DND-41 (cell line): ENCODE data around the gene NAT10.

Experiments used
- ATAC-seq: fragments of 200-7000 bp; cut with Tn5 transposase; 3 replicates; pipeline ENCODE4 v1.9.1; 2021; ENCODE audit warnings: low read depth; ENCODE audit not compliant: insufficient read depth
- DNase-seq: peaks from one replicate; pipeline ENCODE4 v3.0.0-alpha.2; 2020
- H2AFZ ChIP-seq: 2 replicates; pipeline ENCODE4 v1.6.0; 2012; ENCODE audit warnings: low read depth, low read length
- H3K27ac ChIP-seq: 2 replicates; pipeline ENCODE4 v1.5.1; 2012; ENCODE audit warnings: low read length, inconsistent platforms
- H3K27me3 ChIP-seq: fragments of 200-600 bp; sonication (generic); 2 replicates; pipeline ENCODE4 v1.6.0; 2012; ENCODE audit warnings: low read length, mild to moderate bottlenecking, inconsistent platforms; ENCODE audit not compliant: insufficient read depth, poor library complexity
- H3K36me3 ChIP-seq: 2 replicates; pipeline ENCODE4 v1.5.1; 2012; ENCODE audit warnings: low read length, inconsistent platforms; ENCODE audit not compliant: insufficient read depth
- H3K4me1 ChIP-seq: 2 replicates; pipeline ENCODE4 v1.5.1; 2012; ENCODE audit warnings: mild to moderate bottlenecking, low read length; ENCODE audit not compliant: insufficient read depth
- H3K4me2 ChIP-seq: 2 replicates; pipeline ENCODE4 v1.6.0; 2012; ENCODE audit warnings: mild to moderate bottlenecking, moderate library complexity, low read length, inconsistent platforms; ENCODE audit not compliant: insufficient read depth
- H3K4me3 ChIP-seq, 2 experiments: fragments of 200-600 bp in 1 of 2; shearing (Covaris generic) in 1 of 2; 2 replicates each; pipeline ENCODE4 v1.5.1; 2012 to 2016; ENCODE audit warnings: inconsistent platforms in 2 of 2, low read length in 2 of 2, mild to moderate bottlenecking in 2 of 2, low read depth in 1 of 2, moderate library complexity in 1 of 2
- H3K79me2 ChIP-seq: 2 replicates; pipeline ENCODE4 v1.6.0; 2012; ENCODE audit warnings: low read length, inconsistent platforms; ENCODE audit not compliant: insufficient read depth
- H3K9ac ChIP-seq: 2 replicates; pipeline ENCODE4 v1.6.0; 2012; ENCODE audit warnings: low read depth, mild to moderate bottlenecking, inconsistent platforms, low read length, moderate library complexity
- H3K9me3 ChIP-seq: 2 replicates; pipeline ENCODE4 v1.5.1; 2012; ENCODE audit warnings: low read length, moderate library complexity, mild to moderate bottlenecking, inconsistent platforms; ENCODE audit not compliant: insufficient read depth, severe bottlenecking
- H4K20me1 ChIP-seq: 2 replicates; pipeline ENCODE4 v1.6.0; 2012; ENCODE audit warnings: low read length; ENCODE audit not compliant: insufficient read depth
- CTCF ChIP-seq: IDR thresholded peaks from 2 replicates; pipeline ENCODE4 v1.5.1; 2012; ENCODE audit warnings: borderline replicate concordance, low read length, moderate library complexity, mild to moderate bottlenecking; ENCODE audit not compliant: poor library complexity, severe bottlenecking; ENCODE audit errors: extremely low read depth
- EZH2 ChIP-seq: IDR thresholded peaks from 3 replicates; pipeline ENCODE4 v1.6.1; 2012; ENCODE audit warnings: borderline replicate concordance, low read depth, mild to moderate bottlenecking, moderate library complexity, low read length, inconsistent platforms; ENCODE audit not compliant: severe bottlenecking

Gene NAT10

DNA sequence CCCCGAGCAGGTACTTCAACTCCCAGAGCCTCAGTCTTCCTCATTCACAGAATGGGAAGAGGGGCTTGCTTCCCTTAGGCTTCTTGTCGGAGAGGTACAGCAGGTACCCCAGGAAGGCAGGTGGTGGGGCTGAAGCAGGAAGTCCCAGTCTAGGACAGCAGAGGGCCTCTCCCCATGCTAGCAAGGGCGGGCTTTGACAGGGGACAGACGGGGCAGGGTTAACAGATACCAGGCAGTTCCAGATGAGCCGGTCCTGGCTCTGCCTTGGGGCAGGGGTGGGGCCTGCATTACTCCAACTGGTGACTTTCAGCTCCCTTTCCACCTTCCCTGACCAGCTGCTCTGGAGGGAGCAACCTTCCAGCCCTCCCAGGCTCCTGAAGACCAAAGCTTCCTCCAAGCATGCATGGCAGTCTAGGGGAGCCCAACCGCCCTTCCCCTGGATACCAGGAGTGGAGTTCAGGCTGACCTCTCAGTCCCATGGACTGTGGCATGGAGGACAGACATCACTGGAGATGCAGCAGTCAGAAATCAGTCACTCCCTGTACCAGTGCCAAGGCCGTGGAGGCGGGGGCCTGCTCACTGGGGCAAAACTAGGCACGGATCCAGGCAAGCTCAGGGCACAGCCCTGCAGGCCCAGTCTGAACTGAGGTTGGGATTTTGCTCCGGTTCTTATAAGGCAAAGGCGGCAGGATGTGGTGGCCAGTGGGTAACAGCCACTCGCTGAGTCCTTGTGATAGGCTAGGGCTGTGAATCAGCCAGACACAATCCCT lies 60.5 kb downstream of the NAT10 start:
- H3K4me1 ChIP-seq: no peaks in the 10 kb centered on the region
- ATAC-seq: peak; percentile 27; the same call in 1 of the 3 replicates
- no peaks in the 10 kb centered on the region for H3K9me3 ChIP-seq
- H4K20me1 ChIP-seq: peaks cover 5% of the 10 kb centered on the region
- no peak overlapping the region for H3K9ac ChIP-seq
- peaks cover 5% of the 10 kb centered on the region for H3K27me3 ChIP-seq
- no peak overlapping the region for H2AFZ ChIP-seq
- no peak for DNase-seq
- H3K27ac ChIP-seq: no peak overlapping the region
- H3K36me3 ChIP-seq: no peaks in the 10 kb centered on the region
- TF ChIP-seq EZH2: no peak
- peak; percentile 20 for TF ChIP-seq CTCF
- no peaks in the 10 kb centered on the region for H3K79me2 ChIP-seq
- no peak overlapping the region for H3K4me2 ChIP-seq
- no peak overlapping the region for H3K4me3 ChIP-seq

DNA sequence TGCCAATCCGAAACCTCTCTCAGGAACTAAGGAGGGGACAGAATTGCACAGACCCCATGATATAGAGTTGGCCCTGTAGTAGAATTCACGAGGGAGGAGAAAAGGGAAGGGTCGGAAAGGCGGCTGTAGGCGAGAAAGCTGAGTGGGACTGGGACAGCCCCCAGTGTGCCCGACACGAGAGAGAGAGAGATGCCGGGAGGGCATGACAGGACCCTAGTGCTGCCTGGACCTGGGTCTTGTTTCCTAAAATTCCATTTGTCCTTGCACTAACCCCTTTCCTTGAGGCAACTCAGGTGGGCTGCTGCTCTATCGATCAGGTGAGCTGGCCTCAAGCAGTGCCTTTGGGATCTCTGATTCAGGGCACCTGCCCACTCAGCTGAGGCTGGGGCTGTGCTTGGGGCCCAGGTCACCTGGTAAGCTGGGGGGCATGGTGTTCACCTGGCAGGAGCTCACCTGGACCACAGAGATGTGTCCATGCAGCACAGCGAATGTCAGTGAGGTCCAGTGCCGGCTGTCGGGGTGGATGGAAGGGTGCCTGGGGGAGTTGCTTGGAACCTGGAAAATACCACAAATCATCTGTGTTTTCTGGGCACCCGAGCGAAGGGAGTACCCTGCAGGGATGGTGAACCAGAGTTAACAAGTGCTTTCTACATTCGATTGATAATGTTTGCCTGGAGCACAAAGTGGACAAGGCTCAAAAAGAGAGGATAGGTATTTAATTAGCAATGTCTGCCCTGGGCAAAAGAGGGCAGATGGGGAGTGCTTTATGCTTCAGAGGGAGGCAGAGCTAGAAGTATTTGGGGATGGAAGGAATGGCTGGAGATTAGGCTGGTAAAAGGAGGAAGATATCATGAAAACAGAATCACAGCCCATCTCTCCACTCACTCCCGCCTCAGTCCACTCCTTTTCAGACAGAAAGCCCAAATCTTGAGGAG lies 61.6 kb downstream of the NAT10 start:
- H3K9me3 ChIP-seq: no peaks in the 10 kb centered on the region
- no peak overlapping the region for H3K4me3 ChIP-seq
- no peaks in the 10 kb centered on the region for H3K36me3 ChIP-seq
- H4K20me1 ChIP-seq: peaks cover 5% of the 10 kb centered on the region
- TF ChIP-seq CTCF (no peak), EZH2 (no peak)
- peaks cover 8% of the 10 kb centered on the region for H3K27me3 ChIP-seq
- H3K4me2 ChIP-seq: no peak overlapping the region
- H3K4me1 ChIP-seq: no peaks in the 10 kb centered on the region
- DNase-seq: no peak
- H3K27ac ChIP-seq: no peak overlapping the region
- no peak overlapping the region for H2AFZ ChIP-seq
- H3K79me2 ChIP-seq: no peaks in the 10 kb centered on the region
- no peak for ATAC-seq
- H3K9ac ChIP-seq: no peak overlapping the region

- Histone ChIP-seq H3K9me3 (no peaks in the 10 kb centered on the region), H4K20me1 (peaks cover 3% of the 10 kb centered on the region), H3K79me2 (no peaks in the 10 kb centered on the region), H3K27ac (no peak overlapping the region), H3K4me3 (no peak overlapping the region), H3K27me3 (peaks cover 12% of the 10 kb centered on the region), H2AFZ (no peak overlapping the region), H3K4me2 (no peak overlapping the region), H3K36me3 (no peaks in the 10 kb centered on the region), H3K4me1 (no peaks in the 10 kb centered on the region), H3K9ac (no peak overlapping the region)
- DNase-seq (no peak), ATAC-seq (no peak)
- TF ChIP-seq CTCF: no peak
- TF ChIP-seq EZH2: no peak
Observed at GRCh38 chr11:34167961-34168360, 62.5 kb downstream of the NAT10 start.
